Spleen (tissue), 11 donors: ENCODE measurements around the gene CITED1. TPM values are rescaled to one million over a fixed set of nuclear protein-coding genes. Genes with fewer than 3 reads are reported as not detected.

Source experiments
- DNase-seq: peaks from one replicate; pipeline ENCODE4 v3.0.0-alpha.2; 2020
- H3K27ac ChIP-seq, 8 donors: fragments of 200-600 bp; sonication (generic) in 7 of 8; 1 replicate in 4 of 8; 2 replicates in 4 of 8; pipeline versions ENCODE4 v1.5.0 to v1.8.0; 2016 to 2021; ENCODE audit warnings: inconsistent platforms in 4 of 8, mild to moderate bottlenecking in 4 of 8, moderate library complexity in 1 of 8
- H3K27me3 ChIP-seq, 7 donors: fragments of 200-600 bp; sonication (generic) in 6 of 7; replicated peaks in 1 of 7; 1 replicate in 4 of 7; 2 replicates in 3 of 7; pipeline versions ENCODE4 v1.5.0 to v1.8.0; 2016 to 2021; ENCODE audit warnings: inconsistent platforms in 3 of 7, mild to moderate bottlenecking in 1 of 7
- H3K36me3 ChIP-seq, 6 donors: fragments of 200-600 bp; sonication (generic) in 5 of 6; 1 replicate in 4 of 6; 2 replicates in 2 of 6; pipeline versions ENCODE4 v1.5.0 to v1.8.0; 2016 to 2021; ENCODE audit warnings: inconsistent platforms in 2 of 6
- H3K4me1 ChIP-seq, 6 donors: fragments of 200-600 bp; sonication (generic) in 5 of 6; 1 replicate in 3 of 6; 2 replicates in 3 of 6; pipeline versions ENCODE4 v1.5.0 to v1.8.0; 2016 to 2021; ENCODE audit warnings: inconsistent platforms in 3 of 6
- H3K4me3 ChIP-seq, 8 donors: fragments of 200-600 bp; sonication (generic) in 7 of 8; 1 replicate in 4 of 8; 2 replicates in 4 of 8; pipeline versions ENCODE4 v1.5.0 to v1.8.0; 2016 to 2021; ENCODE audit warnings: inconsistent platforms in 4 of 8, mild to moderate bottlenecking in 4 of 8, moderate library complexity in 2 of 8
- H3K9me3 ChIP-seq, 8 donors: fragments of 200-600 bp; sonication (generic) in 7 of 8; 1 replicate in 4 of 8; 2 replicates in 4 of 8; pipeline versions ENCODE4 v1.5.0 to v1.8.0; 2016 to 2021; ENCODE audit warnings: inconsistent platforms in 4 of 8
- CTCF ChIP-seq, 11 experiments: fragments of 200-600 bp in 7 of 11; fragments of 450-650 bp in 4 of 11; sonication (generic) in 4 of 11; IDR thresholded peaks in 8 of 11; conservative IDR thresholded peaks in 3 of 11; 1 replicate in 7 of 11; 2 replicates in 4 of 11; pipeline versions ENCODE4 v1.4.0 to v1.8.0; 2016 to 2021; ENCODE audit warnings: antibody characterized with exemption in 11 of 11, inconsistent platforms in 4 of 11, mild to moderate bottlenecking in 1 of 11
- POLR2A ChIP-seq, 3 donors: fragments of 450-650 bp; IDR thresholded peaks; one replicate each; pipeline ENCODE4 v1.5.1; 2017; ENCODE audit warnings: antibody characterized with exemption in 3 of 3, mild to moderate bottlenecking in 1 of 3
- POLR2AphosphoS5 ChIP-seq, 3 donors: sonication (generic); formaldehyde crosslinking; IDR thresholded peaks; one replicate each; pipeline ENCODE4 v1.5.1; 2017; ENCODE audit warnings: antibody characterized with exemption in 3 of 3
- intact Hi-C: fragments of 100-400 bp; cut with DNase I; formaldehyde crosslinking; loops from one replicate; pipeline ENCODE4 v1.15.0; 2023; ENCODE audit warnings: low total_unique reads
- polyA plus RNA-seq, 3 donors: library from polyadenylated mRNA; stranded (reverse); fragments of 200-250 nt; gene quantifications; one replicate each; pipeline ENCODE4 v1.2.1, GENCODE V29; 2013
- small RNA-seq, 4 donors: library from RNA; depleted of rRNA; stranded (forward); fragments of <200 nt; gene quantifications; one replicate each; pipeline ENCODE3, GENCODE V24; 2016
- total RNA-seq, 7 donors: library from RNA; depleted of rRNA in 3 of 7; stranded (reverse); fragments of >200 nt in 3 of 7; fragmentation: NEBNext Ultra II Directional in 4 of 7; extraction: Animal tissue kit (Norgen Biotek cat#: 25700) in 4 of 7; gene quantifications; one replicate each; pipeline versions ENCODE4 v1.1.0 to v1.2.1, GENCODE V29; 2016 to 2021
- donor health status: healthy with polysubstance abuse.
- donor health status: DM: no; HTN: no; CAD: no; lungs with moderate emphysema.
- donor health status: DM: no; HTN: no; CAD: no.
- donor health status: Bipolar disorder and iron deficiency.
- donor health status: healthy.
- donor health status: DM: no; HTN: no; CAD: no.
- donor health status: DM: yes; HTN: yes; CAD: no.

Gene CITED1
- total and polyA plus RNA-seq, 10 donors: 0.33 to 0.73 (median 0.37) TPM; not detected in 5

GRCh38 chrX:72253686-72254085 lies 52.0 kb downstream of the CITED1 start:
- Histone ChIP-seq H3K4me1 (no peaks in the 10 kb centered on the region), H3K36me3 (no peaks in the 10 kb centered on the region), H3K27ac (no peak overlapping the region), H3K4me3 (no peak overlapping the region), H3K9me3 (no peaks in the 10 kb centered on the region), H3K27me3 (peaks cover 0 to 31% (median 0%) of the 10 kb centered on the region in 7 donors)
- no peak for DNase-seq
- TF ChIP-seq POLR2A (IDR thresholded peaks at IDR 0.05): no peak
- no peak for TF ChIP-seq CTCF (IDR thresholded peaks at IDR 0.05 in 8 of 11, conservative IDR thresholded peaks at IDR 0.05 in 3 of 11)
- TF ChIP-seq POLR2AphosphoS5 (IDR thresholded peaks at IDR 0.05): no peak
- intact Hi-C loops: no loop called here

Small RNA genes lying within 50 kb of the gene (small RNA-seq; reads per million reads assigned to genes)
- 0 reads per million in 4 donors for gene RF00019

Other genes with a start within 250 kb of the CITED1 start
- gene RTL5, start 174.0 kb downstream of the CITED1 start, total RNA-seq: 1 to 10 TPM; 2.7 to 5.9 (median 4.2) TPM
- gene RTL5, start 174.0 kb downstream of the CITED1 start, polyA plus RNA-seq: under 1 TPM; 0.46 to 0.99 (median 0.61) TPM
- gene PIN4, start 124.2 kb downstream of the CITED1 start, total RNA-seq: 10 to 100 TPM in 3 of 7 donors, 1 to 10 TPM in 4; 6.0 to 11.7 (median 9.9) TPM
- gene PIN4, start 124.2 kb downstream of the CITED1 start, polyA plus RNA-seq: 10 to 100 TPM; 15.8 to 22.0 (median 18.3) TPM
- gene ERCC6L, start 66.9 kb downstream of the CITED1 start, total RNA-seq: 1 to 10 TPM in 2 of 7 donors, under 1 TPM in 5; 0.39 to 1.4 (median 0.80) TPM
- under 1 TPM; 0.30 to 0.86 (median 0.35) TPM for gene ERCC6L, start 66.9 kb downstream of the CITED1 start, polyA plus RNA-seq
- gene RPS4X, start 28.7 kb downstream of the CITED1 start, total RNA-seq: 1,000 to 10,000 TPM in 4 of 7 donors, 100 to 1,000 TPM in 3; 624 to 1,282 (median 1,031) TPM
- 1,000 to 10,000 TPM; 1,352 to 2,922 (median 1,774) TPM for gene RPS4X, start 28.7 kb downstream of the CITED1 start, polyA plus RNA-seq